Activated CD4-positive, alpha-beta T cell treated with anti-CD3 and anti-CD28 coated beads, Interleukin-2, Interleukin-4, amounts not matched to agents 100 ng/mL and 50 ng/mL, durations not matched to agents 16 hours and 8 hours (primary cell): ENCODE data around the gene NIBAN1.
"Not testable (repeated sequence)": the region's sequence is repeated elsewhere in the genome, so short reads cannot be mapped to it uniquely, and the experiment has no call there.

Experiments
- DNase-seq: peaks from one replicate; pipeline ENCODE4 v3.0.0-alpha.2; 2020; ENCODE audit warnings: low spot score

NIBAN1 gene

GRCh38 chr1:184973272-184974055, 844 bp downstream of the NIBAN1 start:
- peak; percentile 72 for DNase-seq

GRCh38 chr1:184972315-184973055, 1.8 kb downstream of the NIBAN1 start:
- DNase-seq = peak; percentile 41

- DNase-seq = no peak
Measured at GRCh38 chr1:184971522-184972265, 2.6 kb downstream of the NIBAN1 start.

- no peak for DNase-seq
Measured at GRCh38 chr1:184970691-184971161, 3.6 kb downstream of the NIBAN1 start.

- DNase-seq = no peak
Measured at GRCh38 chr1:184966989-184967388, 7.3 kb downstream of the NIBAN1 start.

GRCh38 chr1:184965944-184966860, 8.1 kb downstream of the NIBAN1 start:
- no peak for DNase-seq

GRCh38 chr1:184965439-184965838, 8.9 kb downstream of the NIBAN1 start:
- no peak for DNase-seq

- DNase-seq = no peak
Measured at GRCh38 chr1:184959626-184960025, 14.7 kb downstream of the NIBAN1 start.

GRCh38 chr1:184958554-184959353, 15.6 kb downstream of the NIBAN1 start:
- no peak for DNase-seq

GRCh38 chr1:184957901-184958300, 16.4 kb downstream of the NIBAN1 start:
- not testable (repeated sequence) for DNase-seq

GRCh38 chr1:184956999-184957700, 17.2 kb downstream of the NIBAN1 start:
- DNase-seq = no peak

- no peak for DNase-seq
Measured at GRCh38 chr1:184954232-184954995, 19.9 kb downstream of the NIBAN1 start.

- peak; percentile 71 for DNase-seq
Measured at GRCh38 chr1:184953600-184954219, 20.6 kb downstream of the NIBAN1 start.

- no peak for DNase-seq
Measured at GRCh38 chr1:184952428-184952827, 21.9 kb downstream of the NIBAN1 start.

GRCh38 chr1:184951788-184952187, 22.5 kb downstream of the NIBAN1 start:
- DNase-seq = no peak

GRCh38 chr1:184950906-184951305, 23.4 kb downstream of the NIBAN1 start:
- DNase-seq = no peak

- DNase-seq = no peak
Measured at GRCh38 chr1:184950227-184950626, 24.1 kb downstream of the NIBAN1 start.

- DNase-seq = no peak
Measured at GRCh38 chr1:184947497-184948256, 26.6 kb downstream of the NIBAN1 start.
